Panc1 (cell line): ENCODE results near the gene KRTAP1-4. TPM values are rescaled to one million over a fixed set of nuclear protein-coding genes. Genes with fewer than 3 reads are reported as not detected.

Experiments
- ATAC-seq: fragments of 200-7000 bp; cut with Tn5 transposase; 2 replicates; pipeline ENCODE4 v1.9.1; 2020; ENCODE audit warnings: mild to moderate bottlenecking, moderate library complexity
- BruUV-seq: library from RNA; stranded (reverse); fragments of 400-500 nt; replicated peaks from 2 replicates; lab custom pipeline; 2021; lab: Mats Ljungman, UMichigan
- CTCF ChIA-PET: fragments of 300-600 bp; sonication (Branson Sonifier 250); formaldehyde crosslinking; loops from one replicate; lab custom pipeline; 2022; ENCODE audit warnings: antibody characterized with exemption; lab: Charles Lee
- POLR2A ChIA-PET: fragments of 300-600 bp; sonication (Branson Sonifier 250); formaldehyde crosslinking; loops from one replicate; lab custom pipeline; 2022; ENCODE audit warnings: antibody characterized with exemption; lab: Charles Lee
- DNase-seq: peaks from one replicate; pipeline ENCODE4 v3.0.0-alpha.2; 2010; ENCODE audit warnings: low read depth, low spot score
- H3K27ac ChIP-seq: 2 replicates; pipeline ENCODE4 v1.5.1; 2011; ENCODE audit warnings: mild to moderate bottlenecking, low read length, inconsistent platforms
- H3K27me3 ChIP-seq: fragments of 200-500 bp; sonication (Bioruptor generic); 2 replicates; pipeline ENCODE4 v1.6.0; 2014; ENCODE audit warnings: low read length, inconsistent platforms; ENCODE audit not compliant: control insufficient read depth, insufficient read depth
- H3K36me3 ChIP-seq: fragments of 200-500 bp; sonication (Bioruptor generic); 2 replicates; pipeline ENCODE4 v1.5.1; 2014; ENCODE audit warnings: inconsistent platforms, mild to moderate bottlenecking, low read length, moderate library complexity; ENCODE audit not compliant: control insufficient read depth, insufficient read depth
- H3K4me1 ChIP-seq: 2 replicates; pipeline ENCODE4 v1.5.1; 2011; ENCODE audit warnings: inconsistent platforms, mild to moderate bottlenecking, low read length, moderate library complexity; ENCODE audit not compliant: control insufficient read depth, insufficient read depth
- H3K4me3 ChIP-seq, 2 experiments: 2 replicates each; pipeline ENCODE4 v1.5.1; 2011 to 2012; ENCODE audit warnings: low read depth in 2 of 2, low read length in 2 of 2, mild to moderate bottlenecking in 2 of 2, inconsistent platforms in 1 of 2, moderate library complexity in 1 of 2
- H3K9me3 ChIP-seq: fragments of 200-500 bp; sonication (Bioruptor generic); 2 replicates; pipeline ENCODE4 v1.5.1; 2014; ENCODE audit warnings: low read depth, mild to moderate bottlenecking, inconsistent platforms, low read length, moderate library complexity; ENCODE audit not compliant: control insufficient read depth, insufficient read depth
- CTCF ChIP-seq: fragments of 450-650 bp; IDR thresholded peaks from 2 replicates; pipeline ENCODE4 v1.5.1; 2017; ENCODE audit warnings: mild to moderate bottlenecking
- POLR2AphosphoS5 ChIP-seq: IDR thresholded peaks from 2 replicates; pipeline ENCODE4 v1.6.1; 2012; ENCODE audit warnings: mild to moderate bottlenecking, low read depth, low read length, moderate library complexity
- REST ChIP-seq, 2 experiments: IDR thresholded peaks; 2 replicates each; pipeline ENCODE4 v1.6.1; 2011 to 2012; ENCODE audit warnings: low read depth in 2 of 2, control low read depth in 1 of 2, low read length in 1 of 2, mild to moderate bottlenecking in 1 of 2, moderate library complexity in 1 of 2; ENCODE audit not compliant: insufficient read depth in 1 of 2
- SIN3A ChIP-seq: IDR thresholded peaks from 2 replicates; pipeline ENCODE4 v1.6.1; 2012; ENCODE audit warnings: low read depth, mild to moderate bottlenecking, low read length, moderate library complexity, borderline replicate concordance; ENCODE audit not compliant: insufficient read depth
- TCF7L2 ChIP-seq: IDR thresholded peaks from 2 replicates; pipeline ENCODE4 v1.6.1; 2011; ENCODE audit warnings: mild to moderate bottlenecking, low read depth, low read length, inconsistent platforms
- in situ Hi-C: cut with HindIII; loops from 2 replicates; pipeline ENCODE4 v1.10.0; 2016; ENCODE audit warnings: low sequenced_read_pairs, low pct_unique_long_range_greater_than_20kb
- intact Hi-C: fragments of 100-400 bp; cut with micrococcal nuclease; formaldehyde crosslinking; loops from one replicate; pipeline ENCODE4 v1.10.0; 2022; ENCODE audit not compliant: unreplicated experiment
- total RNA-seq: library from RNA; stranded (reverse); gene quantifications from one replicate; pipeline ENCODE4 v1.2.1, GENCODE V29; 2021; ENCODE audit not compliant: unreplicated experiment

KRTAP1-4 gene
- total RNA-seq, 1 experiment from 2014 or later: not detected

GRCh38 chr17:41009301-41009760 lies 20.7 kb downstream of the KRTAP1-4 start:
- Histone ChIP-seq H3K4me3 (no peak overlapping the region), H3K36me3 (no peaks in the 10 kb centered on the region), H3K4me1 (no peaks in the 10 kb centered on the region), H3K9me3 (no peaks in the 10 kb centered on the region), H3K27ac (no peak overlapping the region), H3K27me3 (no peaks in the 10 kb centered on the region; the same call in 1 of the 2 replicates)
- ChIA-PET CTCF (no interaction called here), POLR2A (no interaction called here)
- intact Hi-C loops (no loop called here), in situ Hi-C loops (no loop called here)
- no peak for ATAC-seq
- TF ChIP-seq POLR2AphosphoS5: no peak
- TF ChIP-seq REST (IDR thresholded peaks at IDR 0.05; ENCODE audit: insufficient read depth in 1 of 2, low read depth in 2 of 2, low read length in 1 of 2): no peak
- TF ChIP-seq CTCF: no peak
- TF ChIP-seq SIN3A: no peak
- no peak for TF ChIP-seq TCF7L2
- no peak for DNase-seq
- no TSS peak for BruUV-seq

GRCh38 chr17:41008811-41009210 lies 21.2 kb downstream of the KRTAP1-4 start, which contains the start of gene KRTAP3-1:
TSS of gene KRTAP3-1 (minus strand) at chr17:41009128. CDS start at chr17:41009074, 54 bp downstream.
- Histone ChIP-seq H3K36me3 (no peaks in the 10 kb centered on the region), H3K27ac (no peak within 1 kb of the TSS), H3K27me3 (no peaks in the 10 kb centered on the region; the same call in 1 of the 2 replicates), H3K4me1 (no peaks in the 10 kb centered on the region), H3K9me3 (no peaks in the 10 kb centered on the region), H3K4me3 (no peak within 1 kb of the TSS)
- BruUV-seq: no TSS peak
- in situ Hi-C loops (no loop called here), intact Hi-C loops (no loop called here)
- DNase-seq (no peak), ATAC-seq (no peak)
- ChIA-PET CTCF (no interaction called here), POLR2A (no interaction called here)
- no peak for TF ChIP-seq TCF7L2
- TF ChIP-seq REST (IDR thresholded peaks at IDR 0.05; ENCODE audit: insufficient read depth in 1 of 2, low read depth in 2 of 2, low read length in 1 of 2): no peak
- no peak for TF ChIP-seq SIN3A
- no peak for TF ChIP-seq CTCF
- no peak for TF ChIP-seq POLR2AphosphoS5
